ENCODE results near the gene GIGYF2. TPM values are rescaled to one million over a fixed set of nuclear protein-coding genes. Genes with fewer than 3 reads are reported as not detected.

The GIGYF2 gene
- total and polyA plus RNA-seq, 11 donors, result 25.3 to 78.1 (median 56.5) TPM

GRCh38 chr2:232748038-232748437 is 50.9 kb downstream of the GIGYF2 start:
- no peaks in the 10 kb centered on the region for H3K27me3 ChIP-seq
- intact Hi-C loops (cut with DNase I), result no loop called here
- WGBS, 4 donors, result 95 to 98% (median 96%) methylated on average over 3 of the region's 3 CpGs
- ATAC-seq (no peak), DNase-seq (no peak)
- no peak overlapping the region for H3K4me3 ChIP-seq
- H3K36me3 ChIP-seq, result peaks cover 0 to 78% (median 65%) of the 10 kb centered on the region in 9 donors
- H3K9me3 ChIP-seq, result no peaks in the 10 kb centered on the region
- H3K27ac ChIP-seq, result no peak overlapping the region
- H3K4me1 ChIP-seq, result no peaks in the 10 kb centered on the region
- TF ChIP-seq CTCF (IDR thresholded peaks at IDR 0.05) (no peak), POLR2A (IDR thresholded peaks at IDR 0.05) (no peak)

- TF ChIP-seq CTCF (IDR thresholded peaks at IDR 0.05) (no peak), POLR2A (IDR thresholded peaks at IDR 0.05) (no peak)
- intact Hi-C loops (cut with DNase I), result no loop called here
- H3K4me3 ChIP-seq, result no peak overlapping the region
- H3K9me3 ChIP-seq, result no peaks in the 10 kb centered on the region
- ATAC-seq (no peak), DNase-seq (no peak)
- H3K27ac ChIP-seq, result no peak overlapping the region
- WGBS, 4 donors, result 83 to 95% (median 94%) methylated on average over 3 of the region's 3 CpGs
- no peaks in the 10 kb centered on the region for H3K27me3 ChIP-seq
- peaks cover 0 to 91% (median 76%) of the 10 kb centered on the region in 9 donors for H3K36me3 ChIP-seq
- no peaks in the 10 kb centered on the region for H3K4me1 ChIP-seq
Observed at GRCh38 chr2:232749331-232749730, 52.2 kb downstream of the GIGYF2 start.

GRCh38 chr2:232750135-232750671 is 53.1 kb downstream of the GIGYF2 start:
- Histone ChIP-seq H3K36me3 (peaks cover 0 to 94% (median 75%) of the 10 kb centered on the region in 9 donors), H3K27me3 (no peaks in the 10 kb centered on the region), H3K27ac (no peak overlapping the region), H3K4me3 (no peak overlapping the region), H3K9me3 (no peaks in the 10 kb centered on the region), H3K4me1 (no peaks in the 10 kb centered on the region)
- ATAC-seq, result no peak
- DNase-seq, result no peak
- WGBS, 4 donors, result 90 to 95% (median 92%) methylated on average over 4 of the region's 4 CpGs
- intact Hi-C loops (cut with DNase I), result no loop called here
- TF ChIP-seq CTCF (IDR thresholded peaks at IDR 0.05), result no peak
- TF ChIP-seq POLR2A (IDR thresholded peaks at IDR 0.05), result no peak

GRCh38 chr2:232757905-232758304 is 60.8 kb downstream of the GIGYF2 start:
- Histone ChIP-seq H3K36me3 (peaks cover 0 to 100% (median 69%) of the 10 kb centered on the region in 9 donors), H3K4me3 (no peak overlapping the region), H3K9me3 (no peaks in the 10 kb centered on the region), H3K27ac (no peak overlapping the region), H3K4me1 (no peaks in the 10 kb centered on the region), H3K27me3 (no peaks in the 10 kb centered on the region)
- intact Hi-C loops (cut with DNase I), result no loop called here
- no peak for ATAC-seq
- DNase-seq, result no peak
- WGBS, 4 donors, result 75 to 81% (median 78%) methylated on average over 2 of the region's 2 CpGs
- TF ChIP-seq CTCF (IDR thresholded peaks at IDR 0.05), result no peak
- no peak for TF ChIP-seq POLR2A (IDR thresholded peaks at IDR 0.05)

Data from heart left ventricle (tissue), 16 donors.